H1 (cell line): ENCODE measurements around the gene NEB. TPM values are rescaled to one million over a fixed set of nuclear protein-coding genes. Genes with fewer than 3 reads are reported as not detected.

Experiments used
- RXRA ChIP-seq: IDR thresholded peaks from 2 replicates; pipeline ENCODE4 v1.6.1; 2011; ENCODE audit warnings: low read depth, mild to moderate bottlenecking, low read length, moderate library complexity; ENCODE audit not compliant: insufficient read depth
- polyA plus RNA-seq, 7 experiments: library from polyadenylated mRNA; depleted of rRNA in 3 of 7; stranded (reverse) in 5 of 7; unstranded in 2 of 7; fragments of >200 nt in 5 of 7; fragments of 200-250 nt in 2 of 7; gene quantifications; 1 replicate in 5 of 7; 2 replicates in 1 of 7; 4 replicates in 1 of 7; pipeline versions ENCODE4 v1.2.1 to v1.2.3, GENCODE V29; 2011 to 2013; ENCODE audit warnings: missing spikeins in 2 of 7, mixed read lengths in 2 of 7
- total RNA-seq: library from RNA; stranded (reverse); fragmentation: NEBNext Ultra II Directional; extraction: Animal tissue kit (Norgen Biotek cat#: 25700); gene quantifications from 2 replicates; pipeline ENCODE4 v1.2.1, GENCODE V29; 2021
- TF ChIP-seq, protein P1 (sequence below): fragments of 300-600 bp; sonication (generic); IDR thresholded peaks from 2 replicates; pipeline ENCODE4 v1.7.1; 2012; ENCODE audit warnings: low read length, moderate library complexity, mild to moderate bottlenecking, inconsistent platforms; ENCODE audit not compliant: insufficient replicate concordance

NEB gene
- total and polyA plus RNA-seq, 2 of the 8 experiments (the other 6 are each of a cell fraction or from before 2014, with no cell fraction given): 1.4 to 2.5 TPM

DNA sequence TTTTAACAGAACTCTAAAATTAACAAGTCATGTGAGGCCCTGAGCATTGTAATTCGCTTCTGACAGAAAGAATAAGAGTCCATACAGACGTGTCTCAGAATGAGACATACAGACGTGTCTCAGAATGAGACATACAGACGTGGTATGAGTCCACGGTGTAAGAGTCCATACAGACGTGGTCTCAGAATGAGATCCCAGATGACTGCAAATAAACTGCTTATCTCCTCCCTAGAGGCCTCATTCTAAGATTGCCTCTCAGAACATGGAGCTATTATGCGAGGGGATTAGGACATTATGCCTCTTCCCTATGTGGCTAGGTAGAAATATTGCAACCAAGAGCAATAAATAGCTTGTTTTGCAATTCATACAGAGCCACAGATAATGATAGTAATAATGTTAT, 63.9 kb downstream of the NEB start (continued):
- TF ChIP-seq, protein P1, sequence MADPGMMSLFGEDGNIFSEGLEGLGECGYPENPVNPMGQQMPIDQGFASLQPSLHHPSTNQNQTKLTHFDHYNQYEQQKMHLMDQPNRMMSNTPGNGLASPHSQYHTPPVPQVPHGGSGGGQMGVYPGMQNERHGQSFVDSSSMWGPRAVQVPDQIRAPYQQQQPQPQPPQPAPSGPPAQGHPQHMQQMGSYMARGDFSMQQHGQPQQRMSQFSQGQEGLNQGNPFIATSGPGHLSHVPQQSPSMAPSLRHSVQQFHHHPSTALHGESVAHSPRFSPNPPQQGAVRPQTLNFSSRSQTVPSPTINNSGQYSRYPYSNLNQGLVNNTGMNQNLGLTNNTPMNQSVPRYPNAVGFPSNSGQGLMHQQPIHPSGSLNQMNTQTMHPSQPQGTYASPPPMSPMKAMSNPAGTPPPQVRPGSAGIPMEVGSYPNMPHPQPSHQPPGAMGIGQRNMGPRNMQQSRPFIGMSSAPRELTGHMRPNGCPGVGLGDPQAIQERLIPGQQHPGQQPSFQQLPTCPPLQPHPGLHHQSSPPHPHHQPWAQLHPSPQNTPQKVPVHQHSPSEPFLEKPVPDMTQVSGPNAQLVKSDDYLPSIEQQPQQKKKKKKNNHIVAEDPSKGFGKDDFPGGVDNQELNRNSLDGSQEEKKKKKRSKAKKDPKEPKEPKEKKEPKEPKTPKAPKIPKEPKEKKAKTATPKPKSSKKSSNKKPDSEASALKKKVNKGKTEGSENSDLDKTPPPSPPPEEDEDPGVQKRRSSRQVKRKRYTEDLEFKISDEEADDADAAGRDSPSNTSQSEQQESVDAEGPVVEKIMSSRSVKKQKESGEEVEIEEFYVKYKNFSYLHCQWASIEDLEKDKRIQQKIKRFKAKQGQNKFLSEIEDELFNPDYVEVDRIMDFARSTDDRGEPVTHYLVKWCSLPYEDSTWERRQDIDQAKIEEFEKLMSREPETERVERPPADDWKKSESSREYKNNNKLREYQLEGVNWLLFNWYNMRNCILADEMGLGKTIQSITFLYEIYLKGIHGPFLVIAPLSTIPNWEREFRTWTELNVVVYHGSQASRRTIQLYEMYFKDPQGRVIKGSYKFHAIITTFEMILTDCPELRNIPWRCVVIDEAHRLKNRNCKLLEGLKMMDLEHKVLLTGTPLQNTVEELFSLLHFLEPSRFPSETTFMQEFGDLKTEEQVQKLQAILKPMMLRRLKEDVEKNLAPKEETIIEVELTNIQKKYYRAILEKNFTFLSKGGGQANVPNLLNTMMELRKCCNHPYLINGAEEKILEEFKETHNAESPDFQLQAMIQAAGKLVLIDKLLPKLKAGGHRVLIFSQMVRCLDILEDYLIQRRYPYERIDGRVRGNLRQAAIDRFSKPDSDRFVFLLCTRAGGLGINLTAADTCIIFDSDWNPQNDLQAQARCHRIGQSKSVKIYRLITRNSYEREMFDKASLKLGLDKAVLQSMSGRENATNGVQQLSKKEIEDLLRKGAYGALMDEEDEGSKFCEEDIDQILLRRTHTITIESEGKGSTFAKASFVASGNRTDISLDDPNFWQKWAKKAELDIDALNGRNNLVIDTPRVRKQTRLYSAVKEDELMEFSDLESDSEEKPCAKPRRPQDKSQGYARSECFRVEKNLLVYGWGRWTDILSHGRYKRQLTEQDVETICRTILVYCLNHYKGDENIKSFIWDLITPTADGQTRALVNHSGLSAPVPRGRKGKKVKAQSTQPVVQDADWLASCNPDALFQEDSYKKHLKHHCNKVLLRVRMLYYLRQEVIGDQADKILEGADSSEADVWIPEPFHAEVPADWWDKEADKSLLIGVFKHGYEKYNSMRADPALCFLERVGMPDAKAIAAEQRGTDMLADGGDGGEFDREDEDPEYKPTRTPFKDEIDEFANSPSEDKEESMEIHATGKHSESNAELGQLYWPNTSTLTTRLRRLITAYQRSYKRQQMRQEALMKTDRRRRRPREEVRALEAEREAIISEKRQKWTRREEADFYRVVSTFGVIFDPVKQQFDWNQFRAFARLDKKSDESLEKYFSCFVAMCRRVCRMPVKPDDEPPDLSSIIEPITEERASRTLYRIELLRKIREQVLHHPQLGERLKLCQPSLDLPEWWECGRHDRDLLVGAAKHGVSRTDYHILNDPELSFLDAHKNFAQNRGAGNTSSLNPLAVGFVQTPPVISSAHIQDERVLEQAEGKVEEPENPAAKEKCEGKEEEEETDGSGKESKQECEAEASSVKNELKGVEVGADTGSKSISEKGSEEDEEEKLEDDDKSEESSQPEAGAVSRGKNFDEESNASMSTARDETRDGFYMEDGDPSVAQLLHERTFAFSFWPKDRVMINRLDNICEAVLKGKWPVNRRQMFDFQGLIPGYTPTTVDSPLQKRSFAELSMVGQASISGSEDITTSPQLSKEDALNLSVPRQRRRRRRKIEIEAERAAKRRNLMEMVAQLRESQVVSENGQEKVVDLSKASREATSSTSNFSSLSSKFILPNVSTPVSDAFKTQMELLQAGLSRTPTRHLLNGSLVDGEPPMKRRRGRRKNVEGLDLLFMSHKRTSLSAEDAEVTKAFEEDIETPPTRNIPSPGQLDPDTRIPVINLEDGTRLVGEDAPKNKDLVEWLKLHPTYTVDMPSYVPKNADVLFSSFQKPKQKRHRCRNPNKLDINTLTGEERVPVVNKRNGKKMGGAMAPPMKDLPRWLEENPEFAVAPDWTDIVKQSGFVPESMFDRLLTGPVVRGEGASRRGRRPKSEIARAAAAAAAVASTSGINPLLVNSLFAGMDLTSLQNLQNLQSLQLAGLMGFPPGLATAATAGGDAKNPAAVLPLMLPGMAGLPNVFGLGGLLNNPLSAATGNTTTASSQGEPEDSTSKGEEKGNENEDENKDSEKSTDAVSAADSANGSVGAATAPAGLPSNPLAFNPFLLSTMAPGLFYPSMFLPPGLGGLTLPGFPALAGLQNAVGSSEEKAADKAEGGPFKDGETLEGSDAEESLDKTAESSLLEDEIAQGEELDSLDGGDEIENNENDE: no peak
- no peak for TF ChIP-seq RXRA
